ENCODE results near the gene SLC8A1. TPM values are rescaled to one million over a fixed set of nuclear protein-coding genes. Genes with fewer than 3 reads are reported as not detected.

Gene SLC8A1
- total RNA-seq (2014; rRNA removed; shearing (Covaris generic); ENCODE audit: low replicate concordance) = 6.0 and 11.1 TPM in 2 replicates

- peak; percentile 63 for DNase-seq
- no peaks in the 10 kb centered on the region for H3K36me3 ChIP-seq
- H3K27me3 ChIP-seq = no peaks in the 10 kb centered on the region
- no peaks in the 10 kb centered on the region for H3K9me3 ChIP-seq
- H3K4me3 ChIP-seq = peak within 1 kb of the TSS; percentile 71
Measured at GRCh38 chr2:40451918-40452605, at the start of gene SLC8A1. SLC8A1 (minus strand) TSS chr2:40452090.

- Histone ChIP-seq H3K9me3 (no peaks in the 10 kb centered on the region), H3K27me3 (no peaks in the 10 kb centered on the region), H3K36me3 (no peaks in the 10 kb centered on the region), H3K4me3 (no peak overlapping the region)
- no peak for DNase-seq
Measured at GRCh38 chr2:40499437-40499836, 47.5 kb upstream of the SLC8A1 start.

- no peak for DNase-seq
- Histone ChIP-seq H3K4me3 (no peak overlapping the region), H3K36me3 (no peaks in the 10 kb centered on the region), H3K9me3 (no peaks in the 10 kb centered on the region), H3K27me3 (no peaks in the 10 kb centered on the region)
Measured at GRCh38 chr2:40497251-40497859, 45.5 kb upstream of the SLC8A1 start.

GRCh38 chr2:40489678-40489960 lies 37.7 kb upstream of the SLC8A1 start:
- no peaks in the 10 kb centered on the region for H3K27me3 ChIP-seq
- no peaks in the 10 kb centered on the region for H3K9me3 ChIP-seq
- no peaks in the 10 kb centered on the region for H3K36me3 ChIP-seq
- peak overlapping the region; percentile 10; the same call in 1 of the 2 replicates for H3K4me3 ChIP-seq
- DNase-seq = no peak

GRCh38 chr2:40488927-40489677 lies 37.2 kb upstream of the SLC8A1 start:
- no peak for DNase-seq
- no peaks in the 10 kb centered on the region for H3K36me3 ChIP-seq
- no peaks in the 10 kb centered on the region for H3K27me3 ChIP-seq
- peak overlapping the region; percentile 10; the same call in 1 of the 2 replicates for H3K4me3 ChIP-seq
- H3K9me3 ChIP-seq = no peaks in the 10 kb centered on the region

GRCh38 chr2:40488101-40488601 lies 36.3 kb upstream of the SLC8A1 start:
- Histone ChIP-seq H3K4me3 (no peak overlapping the region), H3K9me3 (no peaks in the 10 kb centered on the region)
- DNase-seq = no peak

GRCh38 chr2:40487602-40488001 lies 35.7 kb upstream of the SLC8A1 start:
- Histone ChIP-seq H3K27me3 (no peaks in the 10 kb centered on the region), H3K4me3 (no peak overlapping the region), H3K36me3 (no peaks in the 10 kb centered on the region), H3K9me3 (no peaks in the 10 kb centered on the region)
- no peak for DNase-seq

More at GRCh38 chr2:40488101-40488601, 36.3 kb upstream of the SLC8A1 start:
- Histone ChIP-seq H3K27me3 (no peaks in the 10 kb centered on the region), H3K36me3 (no peaks in the 10 kb centered on the region)

GRCh38 chr2:40485854-40486253 lies 34.0 kb upstream of the SLC8A1 start:
- Histone ChIP-seq H3K36me3 (no peaks in the 10 kb centered on the region), H3K9me3 (no peaks in the 10 kb centered on the region), H3K4me3 (no peak overlapping the region), H3K27me3 (no peaks in the 10 kb centered on the region)
- no peak for DNase-seq

- no peaks in the 10 kb centered on the region for H3K9me3 ChIP-seq
- H3K36me3 ChIP-seq = no peaks in the 10 kb centered on the region
- no peak for DNase-seq
Measured at GRCh38 chr2:40485318-40485717, 33.4 kb upstream of the SLC8A1 start.

GRCh38 chr2:40483549-40484243 lies 31.8 kb upstream of the SLC8A1 start:
- no peak for DNase-seq
- H3K9me3 ChIP-seq = peaks cover 3% of the 10 kb centered on the region
- H3K36me3 ChIP-seq = no peaks in the 10 kb centered on the region
- H3K27me3 ChIP-seq = no peaks in the 10 kb centered on the region
- no peak overlapping the region for H3K4me3 ChIP-seq

More at GRCh38 chr2:40485318-40485717, 33.4 kb upstream of the SLC8A1 start:
- Histone ChIP-seq H3K4me3 (no peak overlapping the region), H3K27me3 (no peaks in the 10 kb centered on the region)

GRCh38 chr2:40480596-40480995 lies 28.7 kb upstream of the SLC8A1 start:
- H3K9me3 ChIP-seq = peaks cover 3% of the 10 kb centered on the region
- no peak overlapping the region for H3K4me3 ChIP-seq
- no peaks in the 10 kb centered on the region for H3K27me3 ChIP-seq
- H3K36me3 ChIP-seq = no peaks in the 10 kb centered on the region
- no peak for DNase-seq

GRCh38 chr2:40480073-40480472 lies 28.2 kb upstream of the SLC8A1 start:
- no peak overlapping the region for H3K4me3 ChIP-seq
- DNase-seq = no peak
- peaks cover 3% of the 10 kb centered on the region for H3K9me3 ChIP-seq
- H3K27me3 ChIP-seq = no peaks in the 10 kb centered on the region
- no peaks in the 10 kb centered on the region for H3K36me3 ChIP-seq

GRCh38 chr2:40477361-40477760 lies 25.5 kb upstream of the SLC8A1 start:
- H3K4me3 ChIP-seq = no peak overlapping the region
- DNase-seq = no peak
- H3K36me3 ChIP-seq = no peaks in the 10 kb centered on the region
- no peaks in the 10 kb centered on the region for H3K27me3 ChIP-seq
- H3K9me3 ChIP-seq = peaks cover 3% of the 10 kb centered on the region

- peaks cover 3% of the 10 kb centered on the region for H3K9me3 ChIP-seq
- H3K27me3 ChIP-seq = no peaks in the 10 kb centered on the region
- no peak overlapping the region for H3K4me3 ChIP-seq
- H3K36me3 ChIP-seq = no peaks in the 10 kb centered on the region
- no peak for DNase-seq
Measured at GRCh38 chr2:40476436-40476835, 24.5 kb upstream of the SLC8A1 start.

- no peaks in the 10 kb centered on the region for H3K36me3 ChIP-seq
- H3K4me3 ChIP-seq = no peak overlapping the region
- peaks cover 3% of the 10 kb centered on the region for H3K9me3 ChIP-seq
- H3K27me3 ChIP-seq = no peaks in the 10 kb centered on the region
- DNase-seq = no peak
Measured at GRCh38 chr2:40474306-40474705, 22.4 kb upstream of the SLC8A1 start.

GRCh38 chr2:40471866-40472265 lies 20.0 kb upstream of the SLC8A1 start:
- no peak overlapping the region for H3K4me3 ChIP-seq
- H3K36me3 ChIP-seq = no peaks in the 10 kb centered on the region
- H3K9me3 ChIP-seq = no peaks in the 10 kb centered on the region; the same call in 1 of the 2 replicates
- H3K27me3 ChIP-seq = no peaks in the 10 kb centered on the region
- DNase-seq = no peak
